HepG2 (cell line): Measurements from ENCODE around the gene KLRC4. TPM values are rescaled to one million over a fixed set of nuclear protein-coding genes. Genes with fewer than 3 reads are reported as not detected.

Source experiments
- ELF3 ChIP-seq: IDR thresholded peaks from 2 replicates; pipeline ENCODE4 v1.6.1; 2016; ENCODE audit warnings: missing genetic modification reagents, missing compliant biosample characterization
- ERF ChIP-seq: IDR thresholded peaks from 2 replicates; pipeline ENCODE4 v1.6.1; 2018; ENCODE audit warnings: missing biosample characterization, missing genetic modification reagents
- FOXP1 ChIP-seq, 2 experiments: fragments of 450-650 bp in 1 of 2; IDR thresholded peaks; 2 replicates each; pipeline ENCODE4 v1.6.1; 2017 to 2018; ENCODE audit warnings: antibody characterized with exemption in 1 of 2
- GLMP ChIP-seq: sonication (generic); formaldehyde crosslinking; IDR thresholded peaks from 2 replicates; pipeline ENCODE4 v1.9.0; 2021; ENCODE audit warnings: missing genetic modification reagents, mild to moderate bottlenecking, borderline replicate concordance
- IRX3 ChIP-seq: sonication (generic); formaldehyde crosslinking; IDR thresholded peaks from 2 replicates; pipeline ENCODE4 v1.8.1; 2023; ENCODE audit warnings: mild to moderate bottlenecking, low read depth, missing genetic modification reagents, borderline replicate concordance
- NFYC ChIP-seq: IDR thresholded peaks from 2 replicates; pipeline ENCODE4 v1.6.1; 2016; ENCODE audit warnings: missing genetic modification reagents, missing compliant biosample characterization
- PAF1 ChIP-seq: IDR thresholded peaks from 2 replicates; pipeline ENCODE4 v1.6.1; 2016; ENCODE audit warnings: missing genetic modification reagents, missing compliant biosample characterization
- SALL1 ChIP-seq: sonication (generic); formaldehyde crosslinking; IDR thresholded peaks from 2 replicates; pipeline ENCODE4 v1.8.0; 2022; ENCODE audit warnings: mild to moderate bottlenecking, missing genetic modification reagents
- SKI ChIP-seq: fragments of 450-650 bp; IDR thresholded peaks from one replicate; pipeline ENCODE4 v1.6.1; 2018; ENCODE audit warnings: mild to moderate bottlenecking; ENCODE audit not compliant: partially characterized antibody
- TBX3 ChIP-seq: fragments of 450-650 bp; IDR thresholded peaks from 2 replicates; pipeline ENCODE4 v1.6.1; 2017; ENCODE audit warnings: antibody characterized with exemption, mild to moderate bottlenecking, inconsistent platforms, borderline replicate concordance
- ZBTB20 ChIP-seq: sonication (generic); formaldehyde crosslinking; IDR thresholded peaks from 2 replicates; pipeline ENCODE4 v1.8.1; 2023; ENCODE audit warnings: missing genetic modification reagents, low read depth, mild to moderate bottlenecking, borderline replicate concordance
- ZFP41 ChIP-seq: sonication (generic); formaldehyde crosslinking; IDR thresholded peaks from 2 replicates; pipeline ENCODE4 v1.4.0; 2020; ENCODE audit warnings: mild to moderate bottlenecking, missing genetic modification reagents, borderline replicate concordance
- ZNF362 ChIP-seq: sonication (generic); formaldehyde crosslinking; IDR thresholded peaks from 2 replicates; pipeline ENCODE4 v1.4.0; 2020; ENCODE audit warnings: missing genetic modification reagents, mild to moderate bottlenecking, borderline replicate concordance
- ZNF572 ChIP-seq: sonication (generic); formaldehyde crosslinking; IDR thresholded peaks from 2 replicates; pipeline ENCODE4 v1.5.1; 2020; ENCODE audit warnings: mild to moderate bottlenecking, missing genetic modification reagents
- ZNF607 ChIP-seq: sonication (generic); formaldehyde crosslinking; IDR thresholded peaks from 2 replicates; pipeline ENCODE4 v1.5.1; 2020; ENCODE audit warnings: missing genetic modification reagents, mild to moderate bottlenecking, borderline replicate concordance
- ZNF850 ChIP-seq: sonication (generic); formaldehyde crosslinking; conservative IDR thresholded peaks from 2 replicates; pipeline ENCODE4 v1.9.0; 2021; ENCODE audit warnings: mild to moderate bottlenecking, missing genetic modification reagents
- polyA plus RNA-seq, 8 experiments: library from polyadenylated mRNA; depleted of rRNA in 3 of 8; stranded (reverse) in 7 of 8; unstranded in 1 of 8; fragments of >200 nt; fragmentation: Illumina TruSeq in 4 of 8; extraction: Trizol in 4 of 8; gene quantifications; 2 replicates each; pipeline versions ENCODE4 v1.2.1 to v1.2.3, GENCODE V29; 2011 to 2016; ENCODE audit warnings: low read depth in 4 of 8, missing spikeins in 1 of 8, mixed read lengths in 1 of 8; ENCODE audit not compliant: insufficient read depth in 1 of 8
- total RNA-seq, 5 experiments: library from RNA; depleted of rRNA; stranded (reverse); fragments of >200 nt; fragmentation: Illumina TruSeq; extraction: Trizol; gene quantifications; 2 replicates each; pipeline ENCODE4 v1.2.3, GENCODE V29; 2016; ENCODE audit warnings: low read depth in 1 of 5
- TF ChIP-seq, protein P1 (sequence below): sonication (generic); formaldehyde crosslinking; IDR thresholded peaks from 2 replicates; pipeline ENCODE4 v1.4.0; 2020; ENCODE audit warnings: missing genetic modification reagents
- TF ChIP-seq, protein P2 (sequence below), 2 experiments: sonication (generic) in 1 of 2; formaldehyde crosslinking in 1 of 2; IDR thresholded peaks; 2 replicates each; pipeline versions ENCODE4 v1.4.0 to v1.6.1; 2018 to 2020; ENCODE audit warnings: missing genetic modification reagents in 2 of 2, borderline replicate concordance in 1 of 2, low read depth in 1 of 2, mild to moderate bottlenecking in 1 of 2, missing biosample characterization in 1 of 2
- TF ChIP-seq, protein P3 (sequence below), 2 experiments: fragments of 450-650 bp in 1 of 2; sonication (generic) in 1 of 2; formaldehyde crosslinking; IDR thresholded peaks; 2 replicates each; pipeline versions ENCODE4 v1.5.0 to v1.8.0; 2020 to 2022; ENCODE audit warnings: mild to moderate bottlenecking in 1 of 2, missing genetic modification reagents in 1 of 2
- TF ChIP-seq, protein P4 (sequence below): IDR thresholded peaks from 2 replicates; pipeline ENCODE4 v1.6.1; 2012; ENCODE audit warnings: inconsistent platforms

Gene KLRC4
- total and polyA plus RNA-seq, 2 of the 13 experiments (the other 11 are each of a cell fraction or from before 2014, with no cell fraction given), result 0.09 TPM; not detected in 1

- TF ChIP-seq, protein P1, sequence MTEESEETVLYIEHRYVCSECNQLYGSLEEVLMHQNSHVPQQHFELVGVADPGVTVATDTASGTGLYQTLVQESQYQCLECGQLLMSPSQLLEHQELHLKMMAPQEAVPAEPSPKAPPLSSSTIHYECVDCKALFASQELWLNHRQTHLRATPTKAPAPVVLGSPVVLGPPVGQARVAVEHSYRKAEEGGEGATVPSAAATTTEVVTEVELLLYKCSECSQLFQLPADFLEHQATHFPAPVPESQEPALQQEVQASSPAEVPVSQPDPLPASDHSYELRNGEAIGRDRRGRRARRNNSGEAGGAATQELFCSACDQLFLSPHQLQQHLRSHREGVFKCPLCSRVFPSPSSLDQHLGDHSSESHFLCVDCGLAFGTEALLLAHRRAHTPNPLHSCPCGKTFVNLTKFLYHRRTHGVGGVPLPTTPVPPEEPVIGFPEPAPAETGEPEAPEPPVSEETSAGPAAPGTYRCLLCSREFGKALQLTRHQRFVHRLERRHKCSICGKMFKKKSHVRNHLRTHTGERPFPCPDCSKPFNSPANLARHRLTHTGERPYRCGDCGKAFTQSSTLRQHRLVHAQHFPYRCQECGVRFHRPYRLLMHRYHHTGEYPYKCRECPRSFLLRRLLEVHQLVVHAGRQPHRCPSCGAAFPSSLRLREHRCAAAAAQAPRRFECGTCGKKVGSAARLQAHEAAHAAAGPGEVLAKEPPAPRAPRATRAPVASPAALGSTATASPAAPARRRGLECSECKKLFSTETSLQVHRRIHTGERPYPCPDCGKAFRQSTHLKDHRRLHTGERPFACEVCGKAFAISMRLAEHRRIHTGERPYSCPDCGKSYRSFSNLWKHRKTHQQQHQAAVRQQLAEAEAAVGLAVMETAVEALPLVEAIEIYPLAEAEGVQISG, result no peak
- TF ChIP-seq ERF, result 0 out of 2 replicates have a peak, but pooled peaks have one; percentile 38
- no peak for TF ChIP-seq FOXP1 (IDR thresholded peaks at IDR 0.05)
- TF ChIP-seq FOXP1 (CRISPR knock-in tag; IDR thresholded peaks at IDR 0.05), result peak; percentile 49
- TF ChIP-seq SKI, result no peak
- no peak for TF ChIP-seq ZNF850 (CRISPR knock-in tag)
- TF ChIP-seq PAF1, result no peak
- TF ChIP-seq ZBTB20 (CRISPR knock-in tag), result no peak
- TF ChIP-seq NFYC, result 0 out of 2 replicates have a peak, but pooled peaks have one; percentile 8
- TF ChIP-seq, protein P2, sequence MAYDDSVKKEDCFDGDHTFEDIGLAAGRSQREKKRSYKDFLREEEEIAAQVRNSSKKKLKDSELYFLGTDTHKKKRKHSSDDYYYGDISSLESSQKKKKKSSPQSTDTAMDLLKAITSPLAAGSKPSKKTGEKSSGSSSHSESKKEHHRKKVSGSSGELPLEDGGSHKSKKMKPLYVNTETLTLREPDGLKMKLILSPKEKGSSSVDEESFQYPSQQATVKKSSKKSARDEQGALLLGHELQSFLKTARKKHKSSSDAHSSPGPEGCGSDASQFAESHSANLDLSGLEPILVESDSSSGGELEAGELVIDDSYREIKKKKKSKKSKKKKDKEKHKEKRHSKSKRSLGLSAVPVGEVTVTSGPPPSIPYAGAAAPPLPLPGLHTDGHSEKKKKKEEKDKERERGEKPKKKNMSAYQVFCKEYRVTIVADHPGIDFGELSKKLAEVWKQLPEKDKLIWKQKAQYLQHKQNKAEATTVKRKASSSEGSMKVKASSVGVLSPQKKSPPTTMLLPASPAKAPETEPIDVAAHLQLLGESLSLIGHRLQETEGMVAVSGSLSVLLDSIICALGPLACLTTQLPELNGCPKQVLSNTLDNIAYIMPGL (CRISPR knock-in tag; IDR thresholded peaks at IDR 0.05; ENCODE audit: borderline replicate concordance in 1 of 2, low read depth in 1 of 2), result 0 out of 4 replicates have a peak, but pooled peaks of 1 of the 2 experiments have one; percentile 25
- no peak for TF ChIP-seq IRX3 (CRISPR knock-in tag)
- TF ChIP-seq GLMP (CRISPR knock-in tag), result no peak
- TF ChIP-seq ZFP41 (CRISPR knock-in tag), result no peak
- TF ChIP-seq TBX3, result no peak
- peak; percentile 93 for TF ChIP-seq ELF3 (CRISPR knock-in tag)
- TF ChIP-seq SALL1, result peak; percentile 32; the same call in 1 of the 2 replicates
- TF ChIP-seq, protein P3, sequence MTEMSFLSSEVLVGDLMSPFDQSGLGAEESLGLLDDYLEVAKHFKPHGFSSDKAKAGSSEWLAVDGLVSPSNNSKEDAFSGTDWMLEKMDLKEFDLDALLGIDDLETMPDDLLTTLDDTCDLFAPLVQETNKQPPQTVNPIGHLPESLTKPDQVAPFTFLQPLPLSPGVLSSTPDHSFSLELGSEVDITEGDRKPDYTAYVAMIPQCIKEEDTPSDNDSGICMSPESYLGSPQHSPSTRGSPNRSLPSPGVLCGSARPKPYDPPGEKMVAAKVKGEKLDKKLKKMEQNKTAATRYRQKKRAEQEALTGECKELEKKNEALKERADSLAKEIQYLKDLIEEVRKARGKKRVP (CRISPR knock-in tag; IDR thresholded peaks at IDR 0.05), result no peak
- TF ChIP-seq ZNF572 (CRISPR knock-in tag), result no peak
- TF ChIP-seq ZNF607, result no peak
- TF ChIP-seq ZNF362 (CRISPR knock-in tag), result no peak
- TF ChIP-seq, protein P4, sequence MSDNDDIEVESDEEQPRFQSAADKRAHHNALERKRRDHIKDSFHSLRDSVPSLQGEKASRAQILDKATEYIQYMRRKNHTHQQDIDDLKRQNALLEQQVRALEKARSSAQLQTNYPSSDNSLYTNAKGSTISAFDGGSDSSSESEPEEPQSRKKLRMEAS, result no peak
Observed at GRCh38 chr12:10395390-10395998, 14.1 kb downstream of the KLRC4 start (continued).
